NB4 (cell line): ENCODE data around the gene LRRC26.

Experiments used
- DNase-seq: peaks from one replicate; pipeline ENCODE4 v3.0.0; 2010; ENCODE audit warnings: low read depth
- H3K4me3 ChIP-seq: one replicate; pipeline ENCODE4 v1.5.1; 2011; ENCODE audit warnings: mild to moderate bottlenecking, low read depth, low read length, moderate library complexity
- MYC ChIP-seq: IDR thresholded peaks from 2 replicates; pipeline ENCODE4 v1.6.1; 2011; ENCODE audit warnings: low read depth, low read length
- POLR2A ChIP-seq: IDR thresholded peaks from 2 replicates; pipeline ENCODE4 v1.6.1; 2011; ENCODE audit warnings: mild to moderate bottlenecking; ENCODE audit not compliant: insufficient read length; ENCODE audit errors: extremely low read depth
- TF ChIP-seq, protein P1 (sequence below): IDR thresholded peaks from 2 replicates; pipeline ENCODE4 v1.6.1; 2011; ENCODE audit warnings: low read depth, low read length
- TF ChIP-seq, protein P2 (sequence below): IDR thresholded peaks from one replicate; pipeline ENCODE4 v1.5.1; 2012; ENCODE audit warnings: low read depth, low read length

Gene LRRC26

DNA sequence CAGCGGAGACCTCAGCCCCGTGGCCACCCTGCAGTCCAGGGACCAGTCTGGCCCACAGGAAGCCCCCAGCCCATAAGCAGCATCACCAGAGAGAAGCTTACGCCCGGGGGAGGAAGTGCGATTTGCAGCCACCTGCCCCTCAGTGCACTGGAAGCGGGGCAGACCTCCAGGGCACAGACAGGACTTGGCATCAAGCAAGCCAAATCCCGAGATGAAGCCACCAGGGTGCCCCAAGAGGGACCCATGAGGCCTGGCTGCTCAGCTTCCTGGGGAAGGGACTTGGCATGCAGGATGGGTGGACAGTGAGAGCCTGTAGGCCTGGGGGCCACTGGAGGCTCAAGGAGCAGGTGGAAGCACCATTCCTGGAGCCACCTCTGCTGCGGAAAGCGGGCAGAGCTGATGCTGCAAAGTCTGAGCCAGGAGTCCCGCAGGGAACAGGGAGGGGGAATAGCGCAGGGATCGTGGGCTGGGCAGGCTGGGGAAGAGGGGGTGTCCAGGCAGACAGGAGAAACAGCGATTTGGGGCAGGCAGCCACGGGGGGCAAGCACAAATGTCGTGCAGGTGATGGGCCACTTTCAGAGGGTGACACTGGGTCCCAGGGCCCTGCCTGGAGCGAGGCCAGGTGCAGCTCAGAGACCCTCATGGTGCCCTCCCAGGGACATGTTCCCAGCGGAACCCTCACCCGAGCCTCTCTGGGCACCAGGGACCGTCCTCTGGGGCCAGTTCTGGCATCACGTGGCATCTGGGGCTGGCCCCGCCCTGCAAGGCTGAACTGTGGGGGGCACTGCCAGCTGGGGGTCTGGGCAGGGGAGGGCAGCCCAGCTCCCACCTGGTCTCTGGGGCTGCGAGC lies 3.2 kb downstream of the LRRC26 start:
- TF ChIP-seq, protein P1, sequence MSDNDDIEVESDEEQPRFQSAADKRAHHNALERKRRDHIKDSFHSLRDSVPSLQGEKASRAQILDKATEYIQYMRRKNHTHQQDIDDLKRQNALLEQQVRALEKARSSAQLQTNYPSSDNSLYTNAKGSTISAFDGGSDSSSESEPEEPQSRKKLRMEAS: no peak
- TF ChIP-seq, protein P2, sequence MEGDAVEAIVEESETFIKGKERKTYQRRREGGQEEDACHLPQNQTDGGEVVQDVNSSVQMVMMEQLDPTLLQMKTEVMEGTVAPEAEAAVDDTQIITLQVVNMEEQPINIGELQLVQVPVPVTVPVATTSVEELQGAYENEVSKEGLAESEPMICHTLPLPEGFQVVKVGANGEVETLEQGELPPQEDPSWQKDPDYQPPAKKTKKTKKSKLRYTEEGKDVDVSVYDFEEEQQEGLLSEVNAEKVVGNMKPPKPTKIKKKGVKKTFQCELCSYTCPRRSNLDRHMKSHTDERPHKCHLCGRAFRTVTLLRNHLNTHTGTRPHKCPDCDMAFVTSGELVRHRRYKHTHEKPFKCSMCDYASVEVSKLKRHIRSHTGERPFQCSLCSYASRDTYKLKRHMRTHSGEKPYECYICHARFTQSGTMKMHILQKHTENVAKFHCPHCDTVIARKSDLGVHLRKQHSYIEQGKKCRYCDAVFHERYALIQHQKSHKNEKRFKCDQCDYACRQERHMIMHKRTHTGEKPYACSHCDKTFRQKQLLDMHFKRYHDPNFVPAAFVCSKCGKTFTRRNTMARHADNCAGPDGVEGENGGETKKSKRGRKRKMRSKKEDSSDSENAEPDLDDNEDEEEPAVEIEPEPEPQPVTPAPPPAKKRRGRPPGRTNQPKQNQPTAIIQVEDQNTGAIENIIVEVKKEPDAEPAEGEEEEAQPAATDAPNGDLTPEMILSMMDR: no peak
- TF ChIP-seq POLR2A (no peak), MYC (no peak)

DNA sequence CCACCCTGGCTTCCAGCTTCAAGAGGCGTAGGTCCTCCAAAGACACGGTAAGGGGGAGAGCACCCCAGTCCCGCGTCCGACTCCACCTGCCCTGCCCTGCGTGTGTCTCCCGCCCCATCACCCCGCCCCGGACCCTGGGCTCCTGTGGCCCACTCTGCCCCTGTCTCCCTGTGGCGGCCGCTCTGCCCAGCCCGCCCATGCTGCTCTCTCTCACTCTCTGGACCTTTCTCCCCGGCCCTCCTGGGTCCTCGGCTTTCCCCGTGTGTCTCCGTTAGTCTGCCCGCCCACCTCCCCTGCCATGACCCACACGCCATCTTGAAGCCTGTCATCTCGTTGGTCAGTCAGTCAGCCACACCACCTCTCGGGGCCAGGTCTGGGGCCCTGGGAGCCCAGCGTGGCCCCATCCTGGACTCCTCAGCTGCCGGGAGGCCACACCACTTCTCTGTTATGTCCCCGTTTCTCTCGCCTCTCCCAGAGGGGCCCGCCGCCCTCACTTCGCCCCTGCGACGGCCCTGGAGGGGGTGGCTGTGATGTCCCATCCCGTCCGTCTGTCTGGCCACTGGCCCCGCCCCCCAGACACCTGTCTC lies 4.5 kb downstream of the LRRC26 start:
- no peak overlapping the region for H3K4me3 ChIP-seq
- TF ChIP-seq, protein P2: no peak
- TF ChIP-seq MYC: no peak
- TF ChIP-seq, protein P1: no peak
- TF ChIP-seq POLR2A: no peak
- no peak for DNase-seq

More for the DNA sequence above, 3.2 kb downstream of the LRRC26 start:
- no peak for DNase-seq
- H3K4me3 ChIP-seq: no peak overlapping the region

DNA sequence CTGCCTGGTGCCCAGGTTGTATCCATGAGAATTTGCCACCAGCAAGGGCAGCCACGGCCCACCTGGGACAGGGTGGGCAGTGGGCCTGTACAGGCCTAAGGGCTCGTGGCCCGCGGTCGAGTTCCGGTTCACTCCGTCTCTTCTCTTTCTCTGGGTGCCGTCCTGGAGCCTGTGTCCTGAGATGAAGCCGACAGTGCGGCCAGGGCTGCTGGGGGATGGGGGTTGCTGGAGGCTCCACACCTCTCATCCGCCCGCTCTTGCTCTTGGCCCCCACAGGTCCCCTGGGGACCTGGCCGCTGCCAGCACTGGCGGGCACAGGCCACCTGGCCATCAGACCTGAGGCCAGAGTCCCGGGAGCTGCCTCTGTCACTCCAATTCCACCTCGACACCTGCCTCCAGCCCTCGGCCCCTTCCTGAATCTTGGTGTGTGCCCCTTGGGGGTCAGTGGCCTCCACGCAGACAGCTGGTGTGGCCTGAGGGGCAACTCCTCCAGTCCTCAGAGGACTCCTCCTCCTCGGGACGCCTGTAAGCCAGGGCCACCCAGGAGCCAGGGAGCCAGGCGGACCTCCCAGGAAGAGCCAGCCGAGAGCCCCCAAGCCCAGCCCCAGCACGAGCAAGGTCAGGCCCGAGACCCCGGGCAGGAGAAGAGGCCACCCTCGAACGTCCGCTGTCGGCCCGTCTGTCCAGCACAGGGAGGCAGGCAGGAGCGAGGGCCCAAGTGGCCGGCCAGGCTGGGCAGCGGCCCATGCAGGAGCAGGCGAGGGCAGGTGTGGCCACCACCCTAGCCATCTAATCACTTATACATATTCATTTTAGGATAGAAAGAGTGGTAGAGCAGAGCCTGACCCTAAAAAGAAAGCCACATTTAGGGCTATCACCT lies 5.2 kb downstream of the LRRC26 start:
- DNase-seq: no peak
- no peak overlapping the region for H3K4me3 ChIP-seq
- TF ChIP-seq, protein P2: no peak
- no peak for TF ChIP-seq POLR2A
- TF ChIP-seq MYC: no peak
- TF ChIP-seq, protein P1: no peak

DNA sequence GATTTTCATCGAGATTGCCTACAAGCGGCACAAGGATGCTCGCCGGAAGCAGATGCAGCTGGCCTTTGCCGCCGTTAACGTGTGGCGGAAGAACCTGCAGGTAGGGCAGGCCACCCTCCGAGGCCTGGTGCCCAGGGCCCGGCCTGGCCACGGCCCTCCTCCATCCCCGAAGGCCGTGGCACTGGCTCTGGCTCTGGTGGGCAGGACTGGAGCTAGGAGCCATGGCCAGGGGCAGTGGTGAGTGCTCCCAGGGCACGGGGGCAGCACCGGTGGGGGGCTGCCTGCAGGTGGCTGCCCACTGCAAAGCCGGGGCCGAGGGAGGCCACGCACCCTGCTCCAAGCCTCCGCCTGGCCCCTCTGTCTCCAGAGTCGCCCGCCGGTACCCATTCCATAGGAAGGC lies 6.0 kb downstream of the LRRC26 start:
- no peak for TF ChIP-seq MYC
- TF ChIP-seq, protein P1: no peak
- TF ChIP-seq, protein P2: no peak
- TF ChIP-seq POLR2A: no peak
- DNase-seq: no peak
- H3K4me3 ChIP-seq: no peak overlapping the region

DNA sequence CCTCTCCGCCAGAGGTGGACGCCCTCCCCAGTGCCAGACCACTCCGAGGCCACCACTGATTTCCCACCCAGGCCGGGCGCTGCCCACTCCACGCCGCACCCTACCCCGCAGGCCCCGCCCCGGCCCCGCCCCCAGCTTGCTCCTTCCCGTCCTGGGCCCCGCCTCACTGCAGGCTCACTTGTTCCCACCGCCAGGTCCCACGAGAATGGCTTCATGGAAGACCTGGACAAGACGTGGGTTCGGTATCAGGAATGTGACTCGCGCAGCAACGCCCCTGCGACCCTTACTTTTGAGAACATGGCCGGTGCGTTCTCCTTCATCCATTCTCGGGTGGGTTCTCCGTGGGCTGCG lies 6.5 kb downstream of the LRRC26 start:
- DNase-seq: no peak
- no peak overlapping the region for H3K4me3 ChIP-seq
- TF ChIP-seq POLR2A (no peak), MYC (no peak)
- TF ChIP-seq, protein P1: no peak
- TF ChIP-seq, protein P2: no peak
